Measurements from ENCODE around the gene CD48. TPM values are rescaled to one million over a fixed set of nuclear protein-coding genes. Genes with fewer than 3 reads are reported as not detected.
A peak's percentile ranks its signal among the peaks of the same experiment; 100 is the strongest.
"Not testable (repeated sequence)": the region's sequence is repeated elsewhere in the genome, so short reads cannot be mapped to it uniquely, and the experiment has no call there.

The CD48 gene
- total and polyA plus RNA-seq, 7 experiments from 2014 or later, result 200 to 438 (median 353) TPM

DNA sequence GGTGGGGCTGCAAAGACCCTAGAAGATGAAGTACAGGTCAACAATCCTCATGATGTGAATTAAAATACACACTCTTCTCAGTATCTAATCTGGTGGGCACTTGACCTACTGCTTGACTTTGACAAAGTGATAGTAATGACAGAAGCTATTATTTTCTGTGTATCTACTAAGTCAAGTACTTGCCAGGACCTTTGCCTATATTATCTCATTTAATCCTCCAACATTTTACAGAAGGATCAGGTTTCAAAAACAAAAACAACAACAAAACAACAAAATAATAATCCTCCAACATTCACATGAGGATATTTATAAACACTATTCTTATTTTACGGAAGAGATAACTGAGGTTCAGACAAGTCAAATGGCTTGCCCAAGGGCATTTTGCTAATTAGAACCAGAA, 4.4 kb upstream of the CD48 start:
- POLR2A ChIA-PET, result interaction anchor here (0.6 to 2.0 kb wide), 6 partner anchors 9 to 194 kb away, joined by 3 to 6 read pairs (median 3); no protein-coding TSS in a partner anchor
- H3K4me3 Mint-ChIP-seq, result no peak overlapping the region

DNA sequence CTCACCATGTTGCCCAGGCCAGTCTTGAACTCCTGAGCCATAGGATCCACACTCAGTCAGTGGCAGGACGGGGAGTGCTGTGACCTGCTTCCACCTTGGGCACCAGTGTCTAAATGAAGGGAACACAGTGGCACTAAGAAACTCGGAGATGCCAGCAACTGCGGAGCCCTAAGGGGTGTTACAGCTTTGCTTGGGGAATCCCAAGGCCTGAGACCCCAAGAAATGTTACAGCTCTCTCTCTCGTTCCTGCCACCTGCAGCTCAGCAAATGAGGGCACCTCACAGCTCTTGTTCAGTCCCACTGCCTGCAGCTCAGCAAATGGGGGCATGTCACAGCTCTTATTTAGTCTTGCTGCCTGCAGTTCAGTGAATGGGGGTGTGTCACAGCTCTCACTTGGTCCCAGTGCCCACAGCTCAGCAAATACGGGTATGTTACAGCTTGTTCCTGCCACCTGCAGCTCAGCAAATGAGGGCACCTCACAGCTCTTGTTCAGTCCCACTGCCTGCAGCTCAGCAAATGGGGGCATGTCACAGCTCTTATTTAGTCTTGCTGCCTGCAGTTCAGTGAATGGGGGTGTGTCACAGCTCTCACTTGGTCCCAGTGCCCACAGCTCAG, 2.5 kb upstream of the CD48 start:
- POLR2A ChIA-PET, result interaction anchor here (2.5 to 3.2 kb wide), 2 partner anchors 9 to 82 kb away, joined by 17 to 23 read pairs; partner anchors contain the start of gene LY9
- CTCF ChIA-PET, result interaction anchor here (0.7 to 3.3 kb wide), 8 partner anchors 10 to 121 kb away, joined by 3 to 31 read pairs (median 3); no protein-coding TSS in a partner anchor
- intact Hi-C loops (cut with micrococcal nuclease); H3K9me3 ChIP-seq (ENCODE audit: control insufficient read depth in 2 of 3, low read length in 3 of 3); H3K27me3 ChIP-seq (ENCODE audit: control insufficient read depth in 2 of 2, insufficient read depth in 2 of 2, low read length in 2 of 2); H3K27me3 Mint-ChIP-seq; H3K36me3 ChIP-seq (ENCODE audit: control insufficient read depth in 2 of 3, insufficient read depth in 3 of 3, low read length in 3 of 3); H3K9me3 Mint-ChIP-seq; H3K36me3 Mint-ChIP-seq; H3K4me3 ChIP-seq (ENCODE audit: low read length): not testable (repeated sequence)
- DNase-seq (peak in 1 of 9 donors; percentile 42), ATAC-seq (peak; percentile 57)
- Histone ChIP-seq H3K4me1 (ENCODE audit: control insufficient read depth in 2 of 2, insufficient read depth in 2 of 2, low read length in 2 of 2) (peaks cover 33 to 41% of the 10 kb centered on the region in 2 donors), H3K27ac (ENCODE audit: low read depth, low read length) (peak overlapping the region; percentile 99)
- H3K4me3 Mint-ChIP-seq, result peak overlapping the region in 5 of 10 donors; percentile 40 to 62 (median 58)
- peaks cover 30 to 61% (median 52%) of the 10 kb centered on the region in 7 donors for H3K4me1 Mint-ChIP-seq
- peak overlapping the region in 3 of 9 donors; percentile 87 to 91 (median 90) for H3K27ac Mint-ChIP-seq

More for the DNA sequence above, 4.4 kb upstream of the CD48 start:
- Mint-ChIP-seq H3K27ac (peak overlapping the region in 4 of 9 donors; percentile 32 to 90 (median 72)), H3K36me3 (peaks cover 0 to 2% (median 0%) of the 10 kb centered on the region in 5 donors), H3K4me1 (peaks cover 38 to 79% (median 63%) of the 10 kb centered on the region in 7 donors), H3K9me3 (peaks cover 0 to 2% (median 0%) of the 10 kb centered on the region in 11 donors), H3K27me3 (no peaks in the 10 kb centered on the region)
- no peaks in the 10 kb centered on the region for H3K9me3 ChIP-seq (ENCODE audit: control insufficient read depth in 2 of 3, low read length in 3 of 3)
- intact Hi-C loops (cut with micrococcal nuclease), result no loop called here
- H3K4me3 ChIP-seq (ENCODE audit: low read length), result no peak overlapping the region
- peaks cover 0 to 5% (median 0%) of the 10 kb centered on the region in 3 experiments for H3K36me3 ChIP-seq (ENCODE audit: control insufficient read depth in 2 of 3, insufficient read depth in 3 of 3, low read length in 3 of 3)
- peaks cover 29 to 35% of the 10 kb centered on the region in 2 donors for H3K4me1 ChIP-seq (ENCODE audit: control insufficient read depth in 2 of 2, insufficient read depth in 2 of 2, low read length in 2 of 2)
- no peak overlapping the region for H3K27ac ChIP-seq (ENCODE audit: low read depth, low read length)
- H3K27me3 ChIP-seq (ENCODE audit: control insufficient read depth in 2 of 2, insufficient read depth in 2 of 2, low read length in 2 of 2), result no peaks in the 10 kb centered on the region
- CTCF ChIA-PET, result interaction anchor here (0.6 to 2.1 kb wide), 7 partner anchors 9 to 139 kb away, joined by 3 to 6 read pairs (median 4); no protein-coding TSS in a partner anchor
- DNase-seq (no peak), ATAC-seq (no peak)

DNA sequence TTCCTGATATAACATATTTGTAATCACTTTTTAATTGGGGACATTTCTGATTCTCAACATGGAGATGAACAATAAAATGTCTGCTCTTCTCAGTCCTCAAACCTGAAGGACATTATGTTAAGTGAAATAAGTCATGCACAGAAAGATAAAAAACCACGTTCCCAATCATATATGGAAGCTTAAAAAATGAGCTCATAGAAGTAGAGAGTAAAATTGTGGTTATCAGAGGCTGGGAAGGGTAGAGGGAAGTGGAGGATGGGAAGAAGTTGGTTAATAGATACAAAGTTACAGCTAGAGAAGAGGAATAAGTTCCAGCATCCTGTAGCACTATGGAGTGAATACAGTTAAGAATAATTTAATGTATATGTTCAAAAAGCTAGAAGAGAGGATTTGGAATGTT, 1.5 kb upstream of the CD48 start:
- H3K36me3 Mint-ChIP-seq, result peaks cover 0 to 7% (median 0%) of the 10 kb centered on the region in 5 donors
- no peaks in the 10 kb centered on the region for H3K27me3 Mint-ChIP-seq
- Histone ChIP-seq H3K36me3 (ENCODE audit: control insufficient read depth in 2 of 3, insufficient read depth in 3 of 3, low read length in 3 of 3) (peaks cover 0 to 5% (median 0%) of the 10 kb centered on the region in 3 experiments), H3K27me3 (ENCODE audit: control insufficient read depth in 2 of 2, insufficient read depth in 2 of 2, low read length in 2 of 2) (no peaks in the 10 kb centered on the region), H3K4me1 (ENCODE audit: control insufficient read depth in 2 of 2, insufficient read depth in 2 of 2, low read length in 2 of 2) (peaks cover 39 to 48% of the 10 kb centered on the region in 2 donors), H3K27ac (ENCODE audit: low read depth, low read length) (peak overlapping the region; percentile 99), H3K9me3 (ENCODE audit: control insufficient read depth in 2 of 3, low read length in 3 of 3) (no peaks in the 10 kb centered on the region), H3K4me3 (ENCODE audit: low read length) (peak overlapping the region; percentile 90)
- H3K4me3 Mint-ChIP-seq, result peak overlapping the region in 1 of 10 donors; percentile 0
- peaks cover 0 to 2% (median 0%) of the 10 kb centered on the region in 11 donors for H3K9me3 Mint-ChIP-seq
- no peak for ATAC-seq
- CTCF ChIA-PET, result interaction anchor here (0.6 to 3.5 kb wide), 9 partner anchors 8 to 81 kb away, joined by 3 to 31 read pairs (median 7); no protein-coding TSS in a partner anchor
- no peak overlapping the region for H3K27ac Mint-ChIP-seq
- POLR2A ChIA-PET, result interaction anchor here (0.9 to 3.2 kb wide), 4 partner anchors 10 to 82 kb away, joined by 3 to 23 read pairs (median 10); partner anchors contain the start of gene LY9
- intact Hi-C loops (cut with micrococcal nuclease), result loop anchor here (2.0 kb wide), 2 partner anchors 14 to 74 kb away; no protein-coding TSS in a partner anchor
- H3K4me1 Mint-ChIP-seq, result peaks cover 28 to 59% (median 52%) of the 10 kb centered on the region in 7 donors
- DNase-seq, result no peak

DNA sequence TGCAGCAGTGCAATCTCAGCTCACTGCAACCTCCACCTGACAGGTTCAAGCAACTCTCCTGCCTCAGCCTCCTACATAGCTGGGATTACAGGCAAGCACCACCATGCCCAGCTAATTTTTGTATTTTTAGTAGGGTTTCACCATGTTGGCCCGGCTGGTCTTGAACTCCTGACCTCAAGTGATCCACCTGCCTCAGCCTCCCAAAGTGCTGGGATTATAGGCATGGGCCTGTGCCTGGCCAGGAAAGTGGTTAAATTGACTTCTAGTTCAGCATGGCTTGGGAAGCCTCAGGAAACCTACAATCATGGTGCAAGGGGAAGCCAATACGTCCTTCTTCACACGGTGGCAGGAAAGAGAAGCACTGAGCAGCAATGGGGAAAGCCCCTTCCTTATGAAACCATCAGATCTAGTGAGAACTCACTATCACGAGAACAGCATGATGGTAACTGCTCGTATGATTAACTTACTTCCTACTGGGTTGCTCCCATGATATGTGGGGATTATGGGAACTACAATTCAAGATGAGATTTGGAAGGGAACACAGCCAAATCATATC, 981 bp upstream of the CD48 start:
- Histone ChIP-seq H3K4me1 (ENCODE audit: control insufficient read depth in 2 of 2, insufficient read depth in 2 of 2, low read length in 2 of 2) (peaks cover 44 to 52% of the 10 kb centered on the region in 2 donors), H3K27ac (ENCODE audit: low read depth, low read length) (peak overlapping the region; percentile 99), H3K4me3 (ENCODE audit: low read length) (peak overlapping the region; percentile 90)
- H3K4me3 Mint-ChIP-seq; H3K9me3 ChIP-seq (ENCODE audit: control insufficient read depth in 2 of 3, low read length in 3 of 3); H3K27ac Mint-ChIP-seq; H3K27me3 ChIP-seq (ENCODE audit: control insufficient read depth in 2 of 2, insufficient read depth in 2 of 2, low read length in 2 of 2); H3K27me3 Mint-ChIP-seq; H3K36me3 Mint-ChIP-seq; H3K36me3 ChIP-seq (ENCODE audit: control insufficient read depth in 2 of 3, insufficient read depth in 3 of 3, low read length in 3 of 3); H3K9me3 Mint-ChIP-seq: not testable (repeated sequence)
- intact Hi-C loops (cut with micrococcal nuclease), result loop anchor here (1.0 to 2.0 kb wide), 9 partner anchors 9 to 84 kb away; partner anchors contain the start of gene LY9 (in 1 of the 2)
- CTCF ChIA-PET, result interaction anchor here (0.6 to 3.5 kb wide), 11 partner anchors 8 to 84 kb away, joined by 3 to 31 read pairs (median 7); no protein-coding TSS in a partner anchor
- peaks cover 28 to 54% (median 49%) of the 10 kb centered on the region in 7 donors for H3K4me1 Mint-ChIP-seq
- DNase-seq, result peak; percentile 22 to 74 (median 58)
- POLR2A ChIA-PET, result interaction anchor here (0.6 to 3.2 kb wide), 10 partner anchors 10 to 453 kb away, joined by 3 to 23 read pairs (median 4); partner anchors contain the start of genes LY9 and PPOX
- peak; percentile 71 for ATAC-seq

DNA sequence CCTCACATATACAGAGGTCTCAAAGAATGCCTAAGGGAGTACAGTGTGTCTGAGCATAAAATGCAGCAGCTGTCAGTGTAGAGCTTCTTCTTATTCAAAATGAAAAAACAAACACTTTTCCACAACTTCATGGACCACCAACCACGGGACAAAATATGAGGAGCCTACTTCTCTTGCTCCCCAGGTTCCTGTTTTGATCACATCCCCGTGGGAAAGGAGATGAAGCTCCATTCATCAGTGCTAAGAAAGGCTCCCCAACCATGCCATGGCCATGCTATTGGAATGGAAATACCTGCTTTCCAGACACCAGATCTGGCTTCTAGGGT, 383 bp downstream of the CD48 start:
- Mint-ChIP-seq H3K27me3 (no peaks in the 10 kb centered on the region), H3K4me1 (peaks cover 20 to 44% (median 39%) of the 10 kb centered on the region in 7 donors), H3K9me3 (peaks cover 0 to 2% (median 0%) of the 10 kb centered on the region in 11 donors), H3K36me3 (peaks cover 0 to 7% (median 0%) of the 10 kb centered on the region in 5 donors), H3K27ac (no peak overlapping the region), H3K4me3 (no peak overlapping the region)
- ATAC-seq (no peak), DNase-seq (no peak)
- H3K36me3 ChIP-seq (ENCODE audit: control insufficient read depth in 2 of 3, insufficient read depth in 3 of 3, low read length in 3 of 3), result peaks cover 0 to 5% (median 0%) of the 10 kb centered on the region in 3 experiments
- H3K27me3 ChIP-seq (ENCODE audit: control insufficient read depth in 2 of 2, insufficient read depth in 2 of 2, low read length in 2 of 2), result no peaks in the 10 kb centered on the region
- H3K4me3 ChIP-seq (ENCODE audit: low read length), result peak overlapping the region; percentile 90
- H3K9me3 ChIP-seq (ENCODE audit: control insufficient read depth in 2 of 3, low read length in 3 of 3), result no peaks in the 10 kb centered on the region
- H3K27ac ChIP-seq (ENCODE audit: low read depth, low read length), result peak overlapping the region; percentile 99
- CTCF ChIA-PET, result interaction anchor here (1.3 to 3.5 kb wide), 7 partner anchors 10 to 57 kb away, joined by 3 to 31 read pairs (median 7); no protein-coding TSS in a partner anchor
- intact Hi-C loops (cut with micrococcal nuclease), result loop anchor here in 1 of 2 donors (1.0 kb wide), 1 partner anchor 8 kb away; no protein-coding TSS in a partner anchor
- peaks cover 57 to 65% of the 10 kb centered on the region in 2 donors for H3K4me1 ChIP-seq (ENCODE audit: control insufficient read depth in 2 of 2, insufficient read depth in 2 of 2, low read length in 2 of 2)
- POLR2A ChIA-PET, result interaction anchor here (0.6 to 3.2 kb wide), 16 partner anchors 8 to 454 kb away, joined by 3 to 23 read pairs (median 4); partner anchors contain the start of genes LY9 and PPOX
